Osteocyte (in vitro differentiated cells): Measurements from ENCODE around the gene ARHGAP27. TPM values are rescaled to one million over a fixed set of nuclear protein-coding genes. Genes with fewer than 3 reads are reported as not detected.
A peak's percentile ranks its signal among the peaks of the same experiment; 100 is the strongest.

Experiments
- DNase-seq: peaks from one replicate; pipeline ENCODE4 v3.0.0; 2021; ENCODE audit warnings: mixed read lengths; ENCODE audit not compliant: unreplicated experiment; ENCODE audit errors: extremely low spot score
- H3K27ac Mint-ChIP-seq: one replicate; pipeline ENCODE4 v1.8.0; 2021; ENCODE audit warnings: mild to moderate bottlenecking, mixed read lengths; ENCODE audit not compliant: unreplicated experiment
- H3K27me3 Mint-ChIP-seq: one replicate; pipeline ENCODE4 v1.8.0; 2021; ENCODE audit warnings: mixed read lengths; ENCODE audit not compliant: unreplicated experiment
- H3K36me3 Mint-ChIP-seq: one replicate; pipeline ENCODE4 v1.8.0; 2021; ENCODE audit warnings: mixed read lengths; ENCODE audit not compliant: unreplicated experiment
- H3K4me1 Mint-ChIP-seq: one replicate; pipeline ENCODE4 v1.8.0; 2021; ENCODE audit warnings: mixed read lengths; ENCODE audit not compliant: unreplicated experiment
- H3K4me3 Mint-ChIP-seq: one replicate; pipeline ENCODE4 v1.8.0; 2021; ENCODE audit warnings: mild to moderate bottlenecking, moderate library complexity, mixed read lengths; ENCODE audit not compliant: unreplicated experiment
- H3K9me3 Mint-ChIP-seq: one replicate; pipeline ENCODE4 v1.8.0; 2021; ENCODE audit warnings: mixed read lengths; ENCODE audit not compliant: unreplicated experiment
- total RNA-seq: library from RNA; stranded (reverse); gene quantifications from 2 replicates; pipeline ENCODE4 v1.2.1, GENCODE V29; 2021
- TF ChIP-seq, protein P1 (sequence below): fragments of 200-600 bp; sonication (generic); IDR thresholded peaks from 2 replicates; pipeline ENCODE4 v1.5.0; 2021; ENCODE audit warnings: antibody characterized with exemption, mild to moderate bottlenecking, moderate library complexity

ARHGAP27 gene
- total RNA-seq, 1 donor from 2014 or later, result 1.6 TPM

DNA sequence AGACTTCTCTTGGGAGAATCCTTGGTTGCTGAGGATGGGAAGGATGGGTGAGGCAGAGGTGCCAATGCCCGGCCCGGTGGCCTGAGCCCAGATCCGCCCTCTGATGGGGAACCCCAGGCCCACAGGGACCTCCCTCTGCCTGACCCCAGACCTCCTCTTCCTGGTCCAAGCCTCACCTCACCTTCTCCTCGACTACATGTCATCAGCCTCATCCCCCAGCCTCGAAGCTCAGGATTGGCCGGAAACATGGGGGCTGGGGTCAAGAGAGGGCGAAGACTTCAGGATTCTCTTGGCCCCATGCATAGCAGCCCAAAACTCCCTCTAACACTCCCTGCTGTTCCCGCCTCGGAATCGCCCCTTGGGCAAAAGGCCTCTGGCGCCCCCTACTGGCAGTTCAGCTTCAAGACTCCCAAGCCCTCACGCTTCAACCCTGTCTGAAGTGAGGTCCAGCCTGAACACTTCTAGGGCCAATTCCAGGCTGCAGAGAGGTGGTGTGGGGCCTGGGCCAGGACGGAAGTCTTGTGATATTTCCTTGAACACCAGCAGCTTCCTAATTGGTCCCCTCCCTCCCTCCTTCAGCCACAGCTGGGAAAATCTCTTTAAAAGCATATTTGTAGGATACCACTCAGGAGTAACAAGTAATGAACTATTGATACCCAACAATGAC is 47.2 kb downstream of the ARHGAP27 start:
- TF ChIP-seq, protein P1, sequence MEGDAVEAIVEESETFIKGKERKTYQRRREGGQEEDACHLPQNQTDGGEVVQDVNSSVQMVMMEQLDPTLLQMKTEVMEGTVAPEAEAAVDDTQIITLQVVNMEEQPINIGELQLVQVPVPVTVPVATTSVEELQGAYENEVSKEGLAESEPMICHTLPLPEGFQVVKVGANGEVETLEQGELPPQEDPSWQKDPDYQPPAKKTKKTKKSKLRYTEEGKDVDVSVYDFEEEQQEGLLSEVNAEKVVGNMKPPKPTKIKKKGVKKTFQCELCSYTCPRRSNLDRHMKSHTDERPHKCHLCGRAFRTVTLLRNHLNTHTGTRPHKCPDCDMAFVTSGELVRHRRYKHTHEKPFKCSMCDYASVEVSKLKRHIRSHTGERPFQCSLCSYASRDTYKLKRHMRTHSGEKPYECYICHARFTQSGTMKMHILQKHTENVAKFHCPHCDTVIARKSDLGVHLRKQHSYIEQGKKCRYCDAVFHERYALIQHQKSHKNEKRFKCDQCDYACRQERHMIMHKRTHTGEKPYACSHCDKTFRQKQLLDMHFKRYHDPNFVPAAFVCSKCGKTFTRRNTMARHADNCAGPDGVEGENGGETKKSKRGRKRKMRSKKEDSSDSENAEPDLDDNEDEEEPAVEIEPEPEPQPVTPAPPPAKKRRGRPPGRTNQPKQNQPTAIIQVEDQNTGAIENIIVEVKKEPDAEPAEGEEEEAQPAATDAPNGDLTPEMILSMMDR, result peak; percentile 99
- Mint-ChIP-seq H3K9me3 (no peaks in the 10 kb centered on the region), H3K4me3 (no peak overlapping the region), H3K36me3 (peaks cover 2% of the 10 kb centered on the region), H3K4me1 (peaks cover 17% of the 10 kb centered on the region), H3K27ac (no peak overlapping the region), H3K27me3 (peaks cover 16% of the 10 kb centered on the region)
- DNase-seq, result peak; percentile 95

DNA sequence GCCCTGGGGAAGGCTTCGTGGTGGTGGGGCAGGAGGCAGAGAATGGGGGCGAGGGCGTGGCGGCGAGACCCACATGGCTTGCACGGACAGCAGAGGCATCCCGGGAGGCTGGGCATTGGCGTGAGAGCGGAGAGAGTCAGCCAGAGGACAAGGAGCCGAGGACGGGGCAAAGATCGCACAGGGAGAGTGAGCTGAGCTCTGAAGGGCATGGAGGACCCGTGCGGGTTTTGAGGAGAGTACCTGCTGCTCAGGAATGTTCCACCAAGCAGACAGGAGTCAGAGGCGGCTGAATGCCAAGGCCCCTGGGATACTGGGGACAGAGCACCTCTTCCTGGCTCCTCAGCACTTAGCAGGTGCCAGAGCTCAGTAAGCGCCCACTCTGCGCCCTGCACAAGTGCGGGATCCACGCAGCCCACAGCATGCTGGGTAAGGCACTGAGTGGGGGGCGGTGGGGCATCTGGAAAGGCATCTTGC is 47.8 kb downstream of the ARHGAP27 start:
- Mint-ChIP-seq H3K36me3 (peaks cover 2% of the 10 kb centered on the region), H3K9me3 (no peaks in the 10 kb centered on the region), H3K27ac (no peak overlapping the region), H3K4me1 (peaks cover 17% of the 10 kb centered on the region), H3K4me3 (no peak overlapping the region), H3K27me3 (peaks cover 16% of the 10 kb centered on the region)
- no peak for DNase-seq
- TF ChIP-seq, protein P1, result no peak

DNA sequence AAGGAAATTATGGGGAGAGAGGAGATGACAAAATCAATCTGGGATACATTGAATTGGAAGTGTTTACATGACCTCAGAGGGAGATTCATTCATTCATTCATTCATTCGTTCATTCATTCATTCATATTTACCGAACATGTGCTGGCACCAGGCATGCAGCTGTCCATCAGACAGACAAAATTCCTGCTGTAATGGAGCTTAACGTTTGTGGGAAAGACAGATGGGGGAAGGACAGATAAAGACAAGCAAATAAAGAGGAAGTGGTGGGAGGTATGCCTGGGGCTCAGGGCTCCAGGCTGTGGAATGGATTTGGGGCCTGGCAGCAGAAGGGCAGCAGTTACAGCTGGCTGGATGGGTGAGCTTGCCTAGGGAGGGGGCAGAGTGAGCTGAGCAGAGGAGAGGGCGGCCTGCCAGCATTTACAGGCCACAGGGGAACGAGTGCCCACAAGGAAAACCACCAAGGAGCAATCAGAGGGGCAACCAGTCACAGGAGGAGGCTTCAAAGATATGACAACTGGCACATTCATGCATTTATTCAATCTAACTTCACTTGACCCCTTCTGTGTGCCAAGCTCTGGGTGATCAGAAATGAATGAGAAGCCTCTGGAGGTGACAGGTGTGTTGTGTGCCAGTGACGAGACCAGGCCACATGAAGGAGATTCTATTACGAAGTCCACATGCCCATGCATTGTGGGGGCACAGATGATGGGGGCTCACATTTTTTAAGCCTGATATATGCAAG is 48.5 kb downstream of the ARHGAP27 start:
- no peak for DNase-seq
- Mint-ChIP-seq H3K36me3 (no peaks in the 10 kb centered on the region), H3K4me1 (peaks cover 17% of the 10 kb centered on the region), H3K27ac (no peak overlapping the region), H3K9me3 (no peaks in the 10 kb centered on the region), H3K27me3 (peaks cover 12% of the 10 kb centered on the region), H3K4me3 (no peak overlapping the region)
- TF ChIP-seq, protein P1, result no peak

DNA sequence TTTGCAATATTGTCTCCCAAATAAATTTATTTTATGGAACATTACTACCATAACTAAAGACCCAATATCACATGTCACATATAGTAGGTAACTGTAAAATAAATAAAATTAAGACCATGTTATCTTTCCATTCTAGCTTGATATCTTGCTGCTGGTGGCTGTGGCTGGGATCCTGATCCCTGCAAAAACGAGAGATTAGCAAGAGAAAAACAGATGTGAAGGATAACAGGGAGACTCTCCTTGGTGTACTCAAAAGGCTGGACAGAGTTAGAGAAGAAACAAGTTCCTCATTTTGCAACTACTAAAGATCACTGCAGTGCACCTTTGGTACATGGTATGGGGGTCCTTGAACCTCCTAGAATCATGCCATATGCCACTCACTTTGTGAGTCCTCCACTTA is 49.7 kb downstream of the ARHGAP27 start:
- Mint-ChIP-seq H3K27ac (no peak overlapping the region), H3K36me3 (no peaks in the 10 kb centered on the region), H3K4me1 (peaks cover 14% of the 10 kb centered on the region), H3K4me3 (no peak overlapping the region), H3K9me3 (no peaks in the 10 kb centered on the region), H3K27me3 (peaks cover 4% of the 10 kb centered on the region)
- TF ChIP-seq, protein P1, result no peak
- no peak for DNase-seq

DNA sequence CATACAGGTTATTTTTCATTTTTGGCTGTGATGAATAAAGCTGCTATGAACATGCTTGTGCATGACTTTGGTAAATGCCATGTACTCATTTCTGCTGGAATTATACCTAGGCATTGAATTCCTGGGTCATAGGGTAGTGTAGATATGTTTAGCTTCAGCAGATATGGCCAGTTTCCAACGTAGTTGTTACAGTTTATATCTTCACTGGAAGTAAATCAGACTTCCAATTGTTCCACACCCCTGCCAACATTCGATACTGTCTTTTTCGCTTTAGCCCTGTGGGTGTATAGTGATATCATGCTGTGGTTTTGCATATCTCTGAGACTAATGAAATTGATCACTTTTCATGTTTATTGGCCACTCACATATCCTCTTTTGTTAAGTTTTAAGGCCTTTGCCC is 50.4 kb downstream of the ARHGAP27 start:
- H3K4me3 Mint-ChIP-seq, result no peak overlapping the region
- H3K27ac Mint-ChIP-seq, result no peak overlapping the region
- no peaks in the 10 kb centered on the region for H3K9me3 Mint-ChIP-seq
- no peak for DNase-seq
- peaks cover 14% of the 10 kb centered on the region for H3K4me1 Mint-ChIP-seq
- TF ChIP-seq, protein P1, result no peak
- H3K27me3 Mint-ChIP-seq, result no peaks in the 10 kb centered on the region
- no peaks in the 10 kb centered on the region for H3K36me3 Mint-ChIP-seq
